Liver (tissue), 9 donors: ENCODE data around the gene BGN. TPM values are rescaled to one million over a fixed set of nuclear protein-coding genes. Genes with fewer than 3 reads are reported as not detected.

Experiments used
- DNase-seq: peaks from one replicate; pipeline ENCODE4 v3.0.0-alpha.2; 2017; ENCODE audit warnings: low spot score
- H3K27ac ChIP-seq, 2 donors: one replicate each; pipeline ENCODE4 v1.7.0; 2013; ENCODE audit warnings: inconsistent platforms in 2 of 2, low read length in 2 of 2, control low read depth in 1 of 2, low read depth in 1 of 2, mild to moderate bottlenecking in 1 of 2
- H3K27me3 ChIP-seq, 4 donors: one replicate each; pipeline versions ENCODE4 v1.6.1 to v1.7.0; 2013; ENCODE audit warnings: low read length in 3 of 4, inconsistent platforms in 1 of 4, mild to moderate bottlenecking in 1 of 4, moderate library complexity in 1 of 4; ENCODE audit not compliant: control insufficient read depth in 4 of 4, insufficient read depth in 4 of 4
- H3K36me3 ChIP-seq, 4 donors: one replicate each; pipeline versions ENCODE4 v1.6.1 to v1.7.0; 2013; ENCODE audit warnings: low read length in 3 of 4, mild to moderate bottlenecking in 3 of 4, low read depth in 1 of 4, moderate library complexity in 1 of 4; ENCODE audit not compliant: control insufficient read depth in 4 of 4, insufficient read depth in 3 of 4
- H3K4me1 ChIP-seq, 4 donors: one replicate each; pipeline versions ENCODE4 v1.6.1 to v1.7.0; 2013; ENCODE audit warnings: low read length in 3 of 4, mild to moderate bottlenecking in 3 of 4, moderate library complexity in 1 of 4; ENCODE audit not compliant: control insufficient read depth in 4 of 4, insufficient read depth in 4 of 4
- H3K4me3 ChIP-seq, 3 donors: one replicate each; pipeline versions ENCODE4 v1.6.1 to v1.7.0; 2013; ENCODE audit warnings: low read length in 3 of 3, control low read depth in 1 of 3, low read depth in 1 of 3, mild to moderate bottlenecking in 1 of 3
- H3K9ac ChIP-seq, 2 donors: one replicate each; pipeline ENCODE4 v1.7.0; 2013; ENCODE audit warnings: low read length in 2 of 2, mild to moderate bottlenecking in 2 of 2, moderate library complexity in 2 of 2, control low read depth in 1 of 2, low read depth in 1 of 2
- H3K9me3 ChIP-seq, 4 donors: one replicate each; pipeline versions ENCODE4 v1.6.1 to v1.7.0; 2013; ENCODE audit warnings: low read length in 3 of 4; ENCODE audit not compliant: control insufficient read depth in 4 of 4
- EGR1 ChIP-seq, 2 donors: IDR thresholded peaks; 2 replicates each; pipeline ENCODE4 v1.6.1; 2016 to 2018; ENCODE audit warnings: antibody characterized with exemption in 2 of 2, low read depth in 2 of 2
- FOXA1 ChIP-seq: IDR thresholded peaks from 2 replicates; pipeline ENCODE4 v1.6.1; 2016; ENCODE audit warnings: antibody characterized with exemption
- FOXA2 ChIP-seq: IDR thresholded peaks from 2 replicates; pipeline ENCODE4 v1.6.1; 2016; ENCODE audit warnings: antibody characterized with exemption
- GABPA ChIP-seq, 2 donors: IDR thresholded peaks in 1 of 2; conservative IDR thresholded peaks in 1 of 2; 2 replicates each; pipeline ENCODE4 v1.6.1; 2016; ENCODE audit warnings: antibody characterized with exemption in 2 of 2, mild to moderate bottlenecking in 1 of 2, moderate library complexity in 1 of 2
- HNF4A ChIP-seq, 2 donors: conservative IDR thresholded peaks; 2 replicates each; pipeline ENCODE4 v1.6.1; 2016; ENCODE audit warnings: antibody characterized with exemption in 2 of 2, mild to moderate bottlenecking in 2 of 2
- HNF4G ChIP-seq: IDR thresholded peaks from 2 replicates; pipeline ENCODE4 v1.6.1; 2016; ENCODE audit warnings: antibody characterized with exemption
- JUND ChIP-seq, 2 donors: IDR thresholded peaks; 2 replicates each; pipeline ENCODE4 v1.6.1; 2016; ENCODE audit warnings: antibody characterized with exemption in 2 of 2
- NR2F2 ChIP-seq: IDR thresholded peaks from 2 replicates; pipeline ENCODE4 v1.6.1; 2016; ENCODE audit warnings: antibody characterized with exemption
- RAD21 ChIP-seq, 2 donors: IDR thresholded peaks; 2 replicates each; pipeline ENCODE4 v1.6.1; 2016; ENCODE audit warnings: antibody characterized with exemption in 2 of 2, mild to moderate bottlenecking in 2 of 2
- RXRA ChIP-seq, 2 donors: IDR thresholded peaks; 2 replicates each; pipeline ENCODE4 v1.6.1; 2017 to 2018; ENCODE audit warnings: antibody characterized with exemption in 2 of 2, mild to moderate bottlenecking in 1 of 2
- SP1 ChIP-seq: IDR thresholded peaks from 2 replicates; pipeline ENCODE4 v1.6.1; 2018; ENCODE audit warnings: antibody characterized with exemption, mild to moderate bottlenecking
- TAF1 ChIP-seq: conservative IDR thresholded peaks from 2 replicates; pipeline ENCODE4 v1.6.1; 2016; ENCODE audit warnings: antibody characterized with exemption, mild to moderate bottlenecking
- WGBS: extraction: QIAGEN DNeasy Blood & Tissue Kit; methylation state at CpG from one replicate; pipeline ENCODE4 v1.1.7; 2013; 5-methylcytosine and 5-hydroxymethylcytosine counted together
- polyA plus RNA-seq, 2 donors: library from polyadenylated mRNA; stranded (reverse) in 1 of 2; unstranded in 1 of 2; fragments of 200-250 nt in 1 of 2; fragments of >200 nt in 1 of 2; fragmentation: Nextera tagmentation in 1 of 2; extraction: Ambion mirVana in 1 of 2; gene quantifications; one replicate each; pipeline versions ENCODE4 v1.2.1 to v1.2.3, GENCODE V29; 2013 to 2015
- total RNA-seq, 2 donors: library from RNA; depleted of rRNA; stranded (reverse); fragments of >200 nt; gene quantifications; one replicate each; pipeline ENCODE4 v1.2.3, GENCODE V29; 2014
- TF ChIP-seq, protein P1 (sequence below): fragments of 150-350 bp; IDR thresholded peaks from 2 replicates; pipeline ENCODE4 v1.5.1; 2017; ENCODE audit warnings: improper control_type of control experiment, low read depth, low read length; ENCODE audit not compliant: missing input control
- TF ChIP-seq, protein P2 (sequence below): IDR thresholded peaks from 2 replicates; pipeline ENCODE4 v1.6.1; 2016; ENCODE audit warnings: antibody characterized with exemption, mild to moderate bottlenecking
- TF ChIP-seq, protein P3 (sequence below): IDR thresholded peaks from 2 replicates; pipeline ENCODE4 v1.6.1; 2016; ENCODE audit warnings: antibody characterized with exemption
- donor health status: healthy.
- donor health status: healthy.
- donor health status: healthy.
- donor health status: healthy.
- donor health status: healthy.

The BGN gene
- total and polyA plus RNA-seq, 4 donors, result 11.7 to 131 (median 44.8) TPM

GRCh38 chrX:153549231-153549630 lies 54.5 kb downstream of the BGN start (continued):
- TF ChIP-seq RAD21 (IDR thresholded peaks at IDR 0.05) (no peak), JUND (IDR thresholded peaks at IDR 0.05) (no peak), GABPA (IDR thresholded peaks at IDR 0.05 in 1 of 2, conservative IDR thresholded peaks at IDR 0.05 in 1 of 2) (no peak)

GRCh38 chrX:153549807-153550206 lies 55.0 kb downstream of the BGN start:
- TF ChIP-seq, protein P1, sequence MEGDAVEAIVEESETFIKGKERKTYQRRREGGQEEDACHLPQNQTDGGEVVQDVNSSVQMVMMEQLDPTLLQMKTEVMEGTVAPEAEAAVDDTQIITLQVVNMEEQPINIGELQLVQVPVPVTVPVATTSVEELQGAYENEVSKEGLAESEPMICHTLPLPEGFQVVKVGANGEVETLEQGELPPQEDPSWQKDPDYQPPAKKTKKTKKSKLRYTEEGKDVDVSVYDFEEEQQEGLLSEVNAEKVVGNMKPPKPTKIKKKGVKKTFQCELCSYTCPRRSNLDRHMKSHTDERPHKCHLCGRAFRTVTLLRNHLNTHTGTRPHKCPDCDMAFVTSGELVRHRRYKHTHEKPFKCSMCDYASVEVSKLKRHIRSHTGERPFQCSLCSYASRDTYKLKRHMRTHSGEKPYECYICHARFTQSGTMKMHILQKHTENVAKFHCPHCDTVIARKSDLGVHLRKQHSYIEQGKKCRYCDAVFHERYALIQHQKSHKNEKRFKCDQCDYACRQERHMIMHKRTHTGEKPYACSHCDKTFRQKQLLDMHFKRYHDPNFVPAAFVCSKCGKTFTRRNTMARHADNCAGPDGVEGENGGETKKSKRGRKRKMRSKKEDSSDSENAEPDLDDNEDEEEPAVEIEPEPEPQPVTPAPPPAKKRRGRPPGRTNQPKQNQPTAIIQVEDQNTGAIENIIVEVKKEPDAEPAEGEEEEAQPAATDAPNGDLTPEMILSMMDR, result no peak
- no peak for TF ChIP-seq FOXA2
- TF ChIP-seq FOXA1, result no peak
- TF ChIP-seq GABPA (IDR thresholded peaks at IDR 0.05 in 1 of 2, conservative IDR thresholded peaks at IDR 0.05 in 1 of 2), result no peak
- no peak for TF ChIP-seq EGR1 (IDR thresholded peaks at IDR 0.05; ENCODE audit: low read depth in 2 of 2)
- TF ChIP-seq, protein P2, sequence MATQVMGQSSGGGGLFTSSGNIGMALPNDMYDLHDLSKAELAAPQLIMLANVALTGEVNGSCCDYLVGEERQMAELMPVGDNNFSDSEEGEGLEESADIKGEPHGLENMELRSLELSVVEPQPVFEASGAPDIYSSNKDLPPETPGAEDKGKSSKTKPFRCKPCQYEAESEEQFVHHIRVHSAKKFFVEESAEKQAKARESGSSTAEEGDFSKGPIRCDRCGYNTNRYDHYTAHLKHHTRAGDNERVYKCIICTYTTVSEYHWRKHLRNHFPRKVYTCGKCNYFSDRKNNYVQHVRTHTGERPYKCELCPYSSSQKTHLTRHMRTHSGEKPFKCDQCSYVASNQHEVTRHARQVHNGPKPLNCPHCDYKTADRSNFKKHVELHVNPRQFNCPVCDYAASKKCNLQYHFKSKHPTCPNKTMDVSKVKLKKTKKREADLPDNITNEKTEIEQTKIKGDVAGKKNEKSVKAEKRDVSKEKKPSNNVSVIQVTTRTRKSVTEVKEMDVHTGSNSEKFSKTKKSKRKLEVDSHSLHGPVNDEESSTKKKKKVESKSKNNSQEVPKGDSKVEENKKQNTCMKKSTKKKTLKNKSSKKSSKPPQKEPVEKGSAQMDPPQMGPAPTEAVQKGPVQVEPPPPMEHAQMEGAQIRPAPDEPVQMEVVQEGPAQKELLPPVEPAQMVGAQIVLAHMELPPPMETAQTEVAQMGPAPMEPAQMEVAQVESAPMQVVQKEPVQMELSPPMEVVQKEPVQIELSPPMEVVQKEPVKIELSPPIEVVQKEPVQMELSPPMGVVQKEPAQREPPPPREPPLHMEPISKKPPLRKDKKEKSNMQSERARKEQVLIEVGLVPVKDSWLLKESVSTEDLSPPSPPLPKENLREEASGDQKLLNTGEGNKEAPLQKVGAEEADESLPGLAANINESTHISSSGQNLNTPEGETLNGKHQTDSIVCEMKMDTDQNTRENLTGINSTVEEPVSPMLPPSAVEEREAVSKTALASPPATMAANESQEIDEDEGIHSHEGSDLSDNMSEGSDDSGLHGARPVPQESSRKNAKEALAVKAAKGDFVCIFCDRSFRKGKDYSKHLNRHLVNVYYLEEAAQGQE, result no peak
- no peak for TF ChIP-seq SP1
- WGBS, result 85% methylated on average over 16 of the region's 16 CpGs

GRCh38 chrX:153551135-153551534 lies 56.4 kb downstream of the BGN start:
- Histone ChIP-seq H3K9me3 (no peaks in the 10 kb centered on the region), H3K27me3 (peaks cover 0 to 2% (median 0%) of the 10 kb centered on the region in 4 donors), H3K9ac (no peak overlapping the region), H3K4me1 (no peaks in the 10 kb centered on the region), H3K4me3 (no peak overlapping the region), H3K27ac (no peak overlapping the region), H3K36me3 (no peaks in the 10 kb centered on the region)
- DNase-seq, result no peak
- 80% methylated on average over 5 of the region's 5 CpGs for whole genome bisulfite sequencing
- no peak for TF ChIP-seq TAF1
- no peak for TF ChIP-seq SP1
- no peak for TF ChIP-seq EGR1 (IDR thresholded peaks at IDR 0.05; ENCODE audit: low read depth in 2 of 2)
- TF ChIP-seq, protein P1, result no peak
- TF ChIP-seq HNF4G, result no peak
- no peak for TF ChIP-seq NR2F2
- TF ChIP-seq RXRA (IDR thresholded peaks at IDR 0.05), result no peak
- TF ChIP-seq, protein P3, sequence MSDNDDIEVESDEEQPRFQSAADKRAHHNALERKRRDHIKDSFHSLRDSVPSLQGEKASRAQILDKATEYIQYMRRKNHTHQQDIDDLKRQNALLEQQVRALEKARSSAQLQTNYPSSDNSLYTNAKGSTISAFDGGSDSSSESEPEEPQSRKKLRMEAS, result no peak
- TF ChIP-seq HNF4A (conservative IDR thresholded peaks at IDR 0.05), result no peak
- TF ChIP-seq GABPA (IDR thresholded peaks at IDR 0.05 in 1 of 2, conservative IDR thresholded peaks at IDR 0.05 in 1 of 2), result no peak

More at GRCh38 chrX:153549807-153550206, 55.0 kb downstream of the BGN start:
- Histone ChIP-seq H3K9me3 (no peaks in the 10 kb centered on the region), H3K27me3 (peaks cover 0 to 2% (median 0%) of the 10 kb centered on the region in 4 donors), H3K4me1 (no peaks in the 10 kb centered on the region), H3K36me3 (no peaks in the 10 kb centered on the region), H3K9ac (no peak overlapping the region), H3K4me3 (no peak overlapping the region), H3K27ac (no peak overlapping the region)
- no peak for DNase-seq
